HEK293 (cell line): ENCODE data around the gene PDGFB.

Experiments used
- ATF2 ChIP-seq: fragments of 450-650 bp; formaldehyde crosslinking; IDR thresholded peaks from 2 replicates; pipeline ENCODE4 v1.5.1; 2016; ENCODE audit warnings: missing biosample characterization, missing genetic modification characterization, low read depth
- GLI2 ChIP-seq: fragments of 450-650 bp; formaldehyde crosslinking; IDR thresholded peaks from 2 replicates; pipeline ENCODE4; 2017; ENCODE audit warnings: missing biosample characterization, missing genetic modification characterization, low read depth, borderline replicate concordance
- PRDM2 ChIP-seq: fragments of 450-650 bp; formaldehyde crosslinking; IDR thresholded peaks from 2 replicates; pipeline ENCODE4 v1.5.1; 2016; ENCODE audit warnings: missing biosample characterization, missing genetic modification characterization, borderline replicate concordance
- RBAK ChIP-seq: fragments of 450-650 bp; formaldehyde crosslinking; IDR thresholded peaks from 2 replicates; pipeline ENCODE4 v1.5.1; 2016; ENCODE audit warnings: missing biosample characterization, missing genetic modification characterization
- TSHZ1 ChIP-seq: fragments of 450-650 bp; formaldehyde crosslinking; IDR thresholded peaks from 2 replicates; pipeline ENCODE4 v1.5.1; 2016; ENCODE audit warnings: missing biosample characterization, missing genetic modification characterization, borderline replicate concordance
- ZBTB6 ChIP-seq: fragments of 450-650 bp; formaldehyde crosslinking; IDR thresholded peaks from 2 replicates; pipeline ENCODE4 v1.5.1; 2017; ENCODE audit warnings: missing biosample characterization, missing genetic modification characterization
- ZIC2 ChIP-seq: fragments of 450-650 bp; formaldehyde crosslinking; IDR thresholded peaks from 2 replicates; pipeline ENCODE4 v1.5.1; 2016; ENCODE audit warnings: missing biosample characterization, missing genetic modification characterization
- ZNF155 ChIP-seq: fragments of 450-650 bp; formaldehyde crosslinking; IDR thresholded peaks from 2 replicates; pipeline ENCODE4 v1.5.1; 2016; ENCODE audit warnings: missing biosample characterization, missing genetic modification characterization
- ZNF16 ChIP-seq: fragments of 450-650 bp; formaldehyde crosslinking; IDR thresholded peaks from 2 replicates; pipeline ENCODE4 v1.5.1; 2016; ENCODE audit warnings: low read depth, missing biosample characterization, missing genetic modification characterization
- ZNF174 ChIP-seq: fragments of 450-650 bp; formaldehyde crosslinking; IDR thresholded peaks from 2 replicates; pipeline ENCODE4 v1.5.0; 2017; ENCODE audit warnings: missing biosample characterization, mild to moderate bottlenecking, missing genetic modification characterization
- ZNF19 ChIP-seq: fragments of 450-650 bp; formaldehyde crosslinking; IDR thresholded peaks from 2 replicates; pipeline ENCODE4; 2016; ENCODE audit warnings: missing biosample characterization, missing genetic modification characterization, low read depth
- ZNF24 ChIP-seq: fragments of 450-650 bp; formaldehyde crosslinking; IDR thresholded peaks from 2 replicates; pipeline ENCODE4 v1.5.1; 2016; ENCODE audit warnings: missing biosample characterization, missing genetic modification characterization
- ZNF248 ChIP-seq: fragments of 450-650 bp; formaldehyde crosslinking; IDR thresholded peaks from 2 replicates; pipeline ENCODE4 v1.5.1; 2017; ENCODE audit warnings: missing biosample characterization, missing genetic modification characterization
- ZNF394 ChIP-seq: fragments of 450-650 bp; formaldehyde crosslinking; IDR thresholded peaks from 2 replicates; pipeline ENCODE4 v1.5.1; 2016; ENCODE audit warnings: missing biosample characterization, missing genetic modification characterization, mild to moderate bottlenecking, moderate library complexity, borderline replicate concordance
- ZNF416 ChIP-seq: fragments of 450-650 bp; formaldehyde crosslinking; IDR thresholded peaks from 2 replicates; pipeline ENCODE4 v1.5.1; 2016; ENCODE audit warnings: missing biosample characterization, missing genetic modification characterization
- ZNF548 ChIP-seq: fragments of 450-650 bp; formaldehyde crosslinking; IDR thresholded peaks from 2 replicates; pipeline ENCODE4 v1.5.1; 2016; ENCODE audit warnings: missing biosample characterization, missing genetic modification characterization
- ZNF580 ChIP-seq: fragments of 450-650 bp; formaldehyde crosslinking; IDR thresholded peaks from 2 replicates; pipeline ENCODE4 v1.5.1; 2016; ENCODE audit warnings: missing biosample characterization, missing genetic modification characterization
- ZNF596 ChIP-seq: fragments of 450-650 bp; IDR thresholded peaks from 2 replicates; pipeline ENCODE4 v1.5.0; 2018; ENCODE audit warnings: missing biosample characterization, mild to moderate bottlenecking, missing genetic modification characterization, moderate library complexity
- ZNF629 ChIP-seq: fragments of 450-650 bp; formaldehyde crosslinking; IDR thresholded peaks from 2 replicates; pipeline ENCODE4 v1.5.1; 2017; ENCODE audit warnings: missing biosample characterization, missing genetic modification characterization
- ZNF639 ChIP-seq: fragments of 450-650 bp; formaldehyde crosslinking; IDR thresholded peaks from 2 replicates; pipeline ENCODE4 v1.5.1; 2016; ENCODE audit warnings: missing biosample characterization, missing genetic modification characterization
- ZNF664 ChIP-seq: fragments of 450-650 bp; formaldehyde crosslinking; IDR thresholded peaks from 2 replicates; pipeline ENCODE4 v1.5.1; 2016; ENCODE audit warnings: missing biosample characterization, missing genetic modification characterization
- ZNF670 ChIP-seq: fragments of 450-650 bp; formaldehyde crosslinking; IDR thresholded peaks from 2 replicates; pipeline ENCODE4 v1.5.1; 2016; ENCODE audit warnings: missing biosample characterization, missing genetic modification characterization, low read depth
- ZNF76 ChIP-seq: fragments of 450-650 bp; formaldehyde crosslinking; IDR thresholded peaks from 2 replicates; pipeline ENCODE4; 2016; ENCODE audit warnings: low read depth, missing biosample characterization, missing genetic modification characterization, borderline replicate concordance
- ZNF792 ChIP-seq: fragments of 450-650 bp; formaldehyde crosslinking; IDR thresholded peaks from 2 replicates; pipeline ENCODE4 v1.5.1; 2016; ENCODE audit warnings: missing biosample characterization, missing genetic modification characterization
- ZXDB ChIP-seq: fragments of 450-650 bp; formaldehyde crosslinking; IDR thresholded peaks from 2 replicates; pipeline ENCODE4 v1.5.1; 2016; ENCODE audit warnings: missing biosample characterization, missing genetic modification characterization

The PDGFB gene

GRCh38 chr22:39242595-39243438 is 2.0 kb downstream of the PDGFB start (continued):
- TF ChIP-seq PRDM2 (tag by site-specific recombination) (no peak), ZNF670 (tag by site-specific recombination) (no peak), ZNF580 (tag by site-specific recombination) (peak; percentile 75; the same call in 1 of the 2 replicates), ZBTB6 (tag by site-specific recombination) (no peak), ZNF248 (tag by site-specific recombination) (no peak), ZNF24 (tag by site-specific recombination) (no peak), ZNF394 (no peak), ATF2 (no peak), ZIC2 (tag by site-specific recombination) (peak; percentile 52), RBAK (tag by site-specific recombination) (no peak), ZNF664 (0 out of 2 replicates have a peak, but pooled peaks have one; percentile 17), ZNF19 (tag by site-specific recombination) (no peak), TSHZ1 (tag by site-specific recombination) (peak; percentile 20; the same call in 1 of the 2 replicates), ZNF629 (tag by site-specific recombination) (0 out of 2 replicates have a peak, but pooled peaks have one; percentile 9), ZNF416 (no peak), ZNF16 (tag by site-specific recombination) (no peak), ZNF792 (no peak), ZNF174 (no peak), ZNF76 (tag by site-specific recombination) (no peak), ZNF155 (tag by site-specific recombination) (no peak), ZNF596 (tag by site-specific recombination) (peak; percentile 100), ZXDB (tag by site-specific recombination) (peak; percentile 55), GLI2 (no peak), ZNF548 (no peak), ZNF639 (peak; percentile 76)
